Transverse colon (tissue), 4 donors: ENCODE results near the gene AP1M1. TPM values are rescaled to one million over a fixed set of nuclear protein-coding genes. Genes with fewer than 3 reads are reported as not detected.

Experiments
- DNase-seq: peaks from one replicate; pipeline ENCODE4 v3.0.0-alpha.2; 2019
- H3K27ac ChIP-seq, 4 donors: fragments of 200-600 bp; sonication (generic); 2 replicates each; pipeline ENCODE4 v1.5.1; 2016 to 2018; ENCODE audit warnings: inconsistent platforms in 4 of 4
- H3K27me3 ChIP-seq: fragments of 200-600 bp; sonication (generic); 2 replicates; pipeline ENCODE4 v1.5.1; 2017; ENCODE audit warnings: inconsistent platforms
- H3K36me3 ChIP-seq, 4 donors: fragments of 200-600 bp; sonication (generic); 2 replicates each; pipeline ENCODE4 v1.5.1; 2017 to 2019; ENCODE audit warnings: inconsistent platforms in 4 of 4
- H3K4me1 ChIP-seq, 4 donors: fragments of 200-600 bp; sonication (generic); 2 replicates each; pipeline ENCODE4 v1.5.1; 2017 to 2020; ENCODE audit warnings: inconsistent platforms in 4 of 4
- H3K4me3 ChIP-seq, 4 donors: fragments of 200-600 bp; sonication (generic); 1 replicate in 1 of 4; 2 replicates in 3 of 4; pipeline versions ENCODE4 v1.5.1 to v1.6.1; 2017 to 2019; ENCODE audit warnings: inconsistent platforms in 4 of 4
- H3K9me3 ChIP-seq, 2 donors: fragments of 200-600 bp; sonication (generic); 2 replicates each; pipeline ENCODE4 v1.5.1; 2017 to 2019; ENCODE audit warnings: inconsistent platforms in 2 of 2
- EP300 ChIP-seq: sonication (generic); formaldehyde crosslinking; IDR thresholded peaks from one replicate; pipeline ENCODE4 v1.6.1; 2017; ENCODE audit warnings: antibody characterized with exemption, low read depth
- POLR2A ChIP-seq: fragments of 450-650 bp; IDR thresholded peaks from one replicate; pipeline ENCODE4 v1.6.1; 2016; ENCODE audit warnings: antibody characterized with exemption, mild to moderate bottlenecking, moderate library complexity
- POLR2AphosphoS5 ChIP-seq, 3 donors: sonication (generic); formaldehyde crosslinking; IDR thresholded peaks; one replicate each; pipeline ENCODE4 v1.6.1; 2016; ENCODE audit warnings: antibody characterized with exemption in 3 of 3
- WGBS, 2 donors: methylation state at CpG; one replicate each; pipeline ENCODE4 v1.1.5; 2018; ENCODE audit warnings: low coverage in 1 of 2; 5-methylcytosine and 5-hydroxymethylcytosine counted together
- in situ Hi-C, 4 donors: fragments of 200-750 bp; cut with MboI; loops; one replicate each; pipeline versions ENCODE4 v1.15.0 to v1.15.1; 2017; ENCODE audit warnings: low sequenced_read_pairs in 3 of 4, low pct_ligation_motif_present in 1 of 4, low pct_unique_long_range_greater_than_20kb in 1 of 4
- intact Hi-C: fragments of 100-400 bp; cut with DNase I; formaldehyde crosslinking; loops from one replicate; pipeline ENCODE4 v1.15.1; 2023; ENCODE audit warnings: low total_unique reads
- total RNA-seq, 4 donors: library from RNA; depleted of rRNA; stranded (reverse); fragments of >200 nt; gene quantifications; one replicate each; pipeline ENCODE4 v1.1.0, GENCODE V29; 2016
- TF ChIP-seq, protein P1 (sequence below), 5 experiments: fragments of 200-600 bp in 3 of 5; fragments of 450-650 bp in 2 of 5; sonication (generic) in 3 of 5; IDR thresholded peaks; 1 replicate in 2 of 5; 2 replicates in 3 of 5; pipeline ENCODE4 v1.5.1; 2016 to 2017; ENCODE audit warnings: antibody characterized with exemption in 5 of 5, inconsistent platforms in 3 of 5, mild to moderate bottlenecking in 2 of 5, moderate library complexity in 1 of 5

AP1M1 gene
- total RNA-seq, 4 donors from 2014 or later = 15.1 to 41.8 (median 35.0) TPM

DNA sequence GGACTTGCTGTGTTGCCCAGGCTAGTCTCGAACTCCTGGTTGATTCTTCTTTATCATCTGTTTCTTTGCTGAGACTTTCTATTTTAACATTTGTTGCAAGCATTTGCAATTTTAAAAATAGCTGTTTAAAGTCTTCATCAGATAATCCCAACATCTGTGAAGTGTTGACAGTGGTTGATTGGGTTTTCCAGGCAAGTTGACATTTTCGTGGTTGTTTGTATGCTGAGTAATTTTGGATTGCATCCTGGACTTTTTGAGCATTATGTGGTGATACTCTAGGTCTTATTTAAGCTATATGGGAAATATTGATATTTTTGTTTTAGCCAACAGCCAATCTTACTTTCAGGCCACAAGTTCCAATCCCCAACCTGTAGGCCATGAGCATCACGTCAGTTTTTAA, 25.1 kb downstream of the AP1M1 start:
- in situ Hi-C loops = no loop called here

DNA sequence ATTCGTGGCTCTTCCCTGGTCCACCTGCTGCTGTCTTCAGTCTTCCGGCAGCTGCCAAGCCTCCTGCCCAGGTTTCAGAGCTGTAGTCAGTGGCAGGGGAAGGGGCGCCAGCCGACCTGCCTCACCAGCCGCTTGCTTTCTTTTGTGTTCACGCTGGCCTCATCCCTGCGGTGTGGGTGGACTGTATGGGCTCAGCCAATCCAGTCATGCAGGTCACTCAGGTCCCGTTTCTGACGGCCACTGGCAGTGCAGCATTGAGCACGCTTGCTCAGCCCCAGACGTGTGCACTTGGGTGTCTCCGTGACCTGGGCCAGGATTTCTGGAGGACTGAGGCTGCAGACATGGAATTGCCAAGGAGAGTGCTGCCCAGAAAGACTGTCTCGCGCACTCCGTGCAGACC, 26.0 kb downstream of the AP1M1 start:
- Histone ChIP-seq H3K9me3 (peaks cover 23 to 24% of the 10 kb centered on the region in 2 donors), H3K36me3 (peaks cover 0 to 40% (median 18%) of the 10 kb centered on the region in 4 donors), H3K4me3 (no peak overlapping the region), H3K27ac (no peak overlapping the region), H3K27me3 (no peaks in the 10 kb centered on the region), H3K4me1 (no peaks in the 10 kb centered on the region)
- TF ChIP-seq, protein P1, sequence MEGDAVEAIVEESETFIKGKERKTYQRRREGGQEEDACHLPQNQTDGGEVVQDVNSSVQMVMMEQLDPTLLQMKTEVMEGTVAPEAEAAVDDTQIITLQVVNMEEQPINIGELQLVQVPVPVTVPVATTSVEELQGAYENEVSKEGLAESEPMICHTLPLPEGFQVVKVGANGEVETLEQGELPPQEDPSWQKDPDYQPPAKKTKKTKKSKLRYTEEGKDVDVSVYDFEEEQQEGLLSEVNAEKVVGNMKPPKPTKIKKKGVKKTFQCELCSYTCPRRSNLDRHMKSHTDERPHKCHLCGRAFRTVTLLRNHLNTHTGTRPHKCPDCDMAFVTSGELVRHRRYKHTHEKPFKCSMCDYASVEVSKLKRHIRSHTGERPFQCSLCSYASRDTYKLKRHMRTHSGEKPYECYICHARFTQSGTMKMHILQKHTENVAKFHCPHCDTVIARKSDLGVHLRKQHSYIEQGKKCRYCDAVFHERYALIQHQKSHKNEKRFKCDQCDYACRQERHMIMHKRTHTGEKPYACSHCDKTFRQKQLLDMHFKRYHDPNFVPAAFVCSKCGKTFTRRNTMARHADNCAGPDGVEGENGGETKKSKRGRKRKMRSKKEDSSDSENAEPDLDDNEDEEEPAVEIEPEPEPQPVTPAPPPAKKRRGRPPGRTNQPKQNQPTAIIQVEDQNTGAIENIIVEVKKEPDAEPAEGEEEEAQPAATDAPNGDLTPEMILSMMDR (IDR thresholded peaks at IDR 0.05) = no peak
- no peak for TF ChIP-seq POLR2A
- TF ChIP-seq POLR2AphosphoS5 (IDR thresholded peaks at IDR 0.05) = no peak
- no peak for TF ChIP-seq EP300
- WGBS, 2 donors = 89% methylated on average over 15 of the region's 15 CpGs; no CpG with 5 or more reads in 1 of the 2 donors
- no peak for DNase-seq
- intact Hi-C loops = no loop called here
- in situ Hi-C loops = no loop called here

More for the DNA sequence above, 25.1 kb downstream of the AP1M1 start:
- Histone ChIP-seq H3K4me3 (no peak overlapping the region), H3K9me3 (peaks cover 23 to 24% of the 10 kb centered on the region in 2 donors), H3K27ac (no peak overlapping the region), H3K27me3 (no peaks in the 10 kb centered on the region), H3K36me3 (peaks cover 0 to 36% (median 17%) of the 10 kb centered on the region in 4 donors), H3K4me1 (no peaks in the 10 kb centered on the region)
- 83 to 84% methylated on average over 2 to 3 of the region's 3 CpGs for WGBS, 2 donors
- intact Hi-C loops = no loop called here
- no peak for TF ChIP-seq POLR2A
- TF ChIP-seq, protein P1 (IDR thresholded peaks at IDR 0.05) = no peak
- no peak for TF ChIP-seq EP300
- no peak for TF ChIP-seq POLR2AphosphoS5 (IDR thresholded peaks at IDR 0.05)
- DNase-seq = no peak

DNA sequence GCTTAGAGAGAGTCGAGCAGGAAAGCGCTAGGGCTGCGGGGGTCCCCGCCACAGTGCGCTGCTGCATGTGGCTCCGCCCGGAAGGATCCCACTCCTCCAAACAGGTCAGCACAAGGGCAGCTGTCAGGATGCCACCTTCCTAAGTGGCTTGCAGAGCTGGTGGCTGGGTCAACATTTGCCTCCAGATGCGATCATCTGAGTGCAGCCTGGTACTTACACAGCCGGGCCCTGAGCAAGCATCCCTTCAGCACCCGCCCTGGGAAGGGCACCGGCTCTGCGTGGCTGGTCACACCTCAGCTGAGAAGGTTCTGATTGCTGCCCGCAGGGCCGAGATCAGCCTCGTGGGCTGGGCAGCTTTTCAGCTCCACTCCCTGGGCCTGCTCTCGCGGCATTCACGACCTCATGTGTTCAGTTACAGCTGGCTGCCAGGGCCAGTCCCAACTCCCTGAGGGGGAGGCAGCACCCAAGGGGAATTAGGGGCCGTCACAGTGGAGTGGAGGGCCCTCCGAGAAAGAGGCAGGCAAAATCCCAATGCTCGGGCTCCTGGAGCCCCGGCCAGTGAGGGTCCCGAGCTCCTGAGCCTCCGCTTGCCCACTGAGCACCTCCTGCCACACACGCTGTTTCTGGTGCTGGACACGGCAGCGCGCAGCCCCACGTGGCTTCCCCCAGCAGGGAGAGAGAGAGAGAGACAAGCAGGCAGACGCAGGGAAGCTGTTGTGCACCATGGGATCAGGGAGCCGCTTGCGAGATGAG, 26.8 kb downstream of the AP1M1 start:
- H3K27me3 ChIP-seq = no peaks in the 10 kb centered on the region
- no peak overlapping the region for H3K4me3 ChIP-seq
- in situ Hi-C loops = no loop called here
- H3K4me1 ChIP-seq = no peaks in the 10 kb centered on the region
- no peak for TF ChIP-seq EP300
- intact Hi-C loops = no loop called here
- no peak for DNase-seq
- 90% methylated on average over 32 of the region's 32 CpGs; no CpG with 5 or more reads in 1 of the 2 donors for WGBS, 2 donors
- H3K27ac ChIP-seq = no peak overlapping the region
- H3K9me3 ChIP-seq = peaks cover 23 to 24% of the 10 kb centered on the region in 2 donors
- peaks cover 0 to 40% (median 18%) of the 10 kb centered on the region in 4 donors for H3K36me3 ChIP-seq

DNA sequence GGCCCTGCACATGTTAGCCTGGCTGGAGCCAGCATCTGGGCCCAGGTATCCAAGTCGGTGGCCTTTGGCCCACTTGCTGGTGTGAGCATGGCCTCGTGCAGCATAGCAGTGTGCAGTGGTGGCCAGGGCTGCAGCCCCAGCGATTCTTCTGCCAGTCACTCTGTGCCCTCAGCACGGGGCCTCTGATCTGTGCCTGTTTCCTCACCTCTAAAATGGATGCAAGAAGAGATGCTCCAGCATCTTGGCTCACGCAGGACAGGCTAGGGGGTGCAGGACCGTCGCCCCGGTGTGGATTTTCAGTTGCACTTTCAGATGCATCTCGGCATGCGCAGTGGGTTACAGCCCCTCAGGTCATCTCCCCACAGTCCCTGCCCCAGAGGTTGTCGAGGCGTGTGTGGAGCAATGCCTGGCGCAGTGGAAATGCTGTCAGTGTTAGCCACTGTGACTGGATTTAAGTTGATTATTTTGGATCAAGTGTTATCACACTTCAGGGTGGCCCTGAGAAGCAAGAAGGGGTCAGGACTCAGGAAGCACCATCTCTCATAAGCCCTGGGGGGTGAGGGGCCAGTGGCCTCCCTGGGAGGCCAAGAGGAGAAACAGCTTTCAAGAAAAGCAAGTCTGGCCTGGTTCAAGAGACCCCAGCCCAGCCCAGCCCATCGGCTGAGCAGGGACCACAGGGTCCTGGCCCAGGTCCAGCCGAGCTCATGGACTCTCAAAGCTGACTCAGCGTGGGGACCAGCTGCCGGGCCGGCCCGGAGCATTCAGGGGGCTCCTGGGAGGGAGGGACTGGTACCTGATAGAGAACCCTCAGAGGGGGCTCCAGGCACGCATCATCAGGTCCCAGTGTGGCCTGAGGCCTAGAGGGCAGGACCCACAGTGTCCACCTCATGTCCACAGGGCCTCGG, 27.8 kb downstream of the AP1M1 start:
- TF ChIP-seq, protein P1 (IDR thresholded peaks at IDR 0.05) = no peak
- no peak for TF ChIP-seq POLR2AphosphoS5 (IDR thresholded peaks at IDR 0.05)
- no peak for TF ChIP-seq POLR2A
- no peak for TF ChIP-seq EP300
- H3K4me3 ChIP-seq = no peak overlapping the region
- no peaks in the 10 kb centered on the region for H3K27me3 ChIP-seq
- peaks cover 0 to 31% (median 15%) of the 10 kb centered on the region in 4 donors for H3K36me3 ChIP-seq
- WGBS, 2 donors = 93% methylated on average over 20 of the region's 21 CpGs; no CpG with 5 or more reads in 1 of the 2 donors
- no peak for DNase-seq
- intact Hi-C loops = no loop called here
- in situ Hi-C loops = no loop called here
- H3K4me1 ChIP-seq = no peaks in the 10 kb centered on the region
- no peak overlapping the region for H3K27ac ChIP-seq
- H3K9me3 ChIP-seq = peaks cover 13 to 14% of the 10 kb centered on the region in 2 donors
